Astrocyte (in vitro differentiated cells and primary cell): Measurements from ENCODE around the gene CRELD2. TPM values are rescaled to one million over a fixed set of nuclear protein-coding genes. Genes with fewer than 3 reads are reported as not detected.

ENCODE experiments used
- DNase-seq: peaks from one replicate; pipeline ENCODE4 v3.0.0-alpha.2; 2010; ENCODE audit warnings: low read depth
- FAIRE-seq: peaks from 2 replicates; lab custom pipeline; 2011; peaks lifted over from hg19 to GRCh38; lab: Jason Lieb, UNC
- H2AFZ ChIP-seq: 2 replicates; pipeline ENCODE4 v1.6.0; 2012; ENCODE audit warnings: low read depth, low read length, inconsistent platforms
- H3K27ac ChIP-seq: 2 replicates; pipeline ENCODE4 v1.5.1; 2011; ENCODE audit warnings: low read depth, low read length, inconsistent platforms
- H3K27me3 ChIP-seq: 2 replicates; pipeline ENCODE4 v1.6.0; 2011; ENCODE audit warnings: low read length, inconsistent platforms; ENCODE audit not compliant: insufficient read depth
- H3K36me3 ChIP-seq: 2 replicates; pipeline ENCODE4 v1.5.1; 2011; ENCODE audit warnings: low read length, inconsistent platforms; ENCODE audit not compliant: insufficient read depth
- H3K4me1 ChIP-seq: 2 replicates; pipeline ENCODE4 v1.5.1; 2011; ENCODE audit warnings: low read length, inconsistent platforms; ENCODE audit not compliant: insufficient read depth
- H3K4me2 ChIP-seq: 2 replicates; pipeline ENCODE4 v1.6.0; 2012; ENCODE audit warnings: low read length, inconsistent platforms
- H3K4me3 ChIP-seq: 2 replicates; pipeline ENCODE4 v1.5.1; 2011; ENCODE audit warnings: low read depth, mild to moderate bottlenecking, low read length, inconsistent platforms; ENCODE audit not compliant: insufficient read depth
- H3K79me2 ChIP-seq: 2 replicates; pipeline ENCODE4 v1.6.0; 2012; ENCODE audit warnings: mild to moderate bottlenecking, low read length, inconsistent platforms; ENCODE audit not compliant: insufficient read depth
- H3K9ac ChIP-seq: 2 replicates; pipeline ENCODE4 v1.6.0; 2012; ENCODE audit warnings: mild to moderate bottlenecking, low read length, inconsistent platforms
- H3K9me3 ChIP-seq: 2 replicates; pipeline ENCODE4 v1.5.1; 2012; ENCODE audit warnings: low read depth, mild to moderate bottlenecking, low read length, inconsistent platforms; ENCODE audit not compliant: insufficient read depth
- H4K20me1 ChIP-seq: 2 replicates; pipeline ENCODE4 v1.6.0; 2012; ENCODE audit warnings: low read length, inconsistent platforms; ENCODE audit not compliant: insufficient read depth
- H3K27ac Mint-ChIP-seq: one replicate; pipeline ENCODE4 v1.8.0; 2021; ENCODE audit warnings: mild to moderate bottlenecking, mixed read lengths; ENCODE audit not compliant: unreplicated experiment
- H3K27me3 Mint-ChIP-seq: one replicate; pipeline ENCODE4 v1.8.0; 2021; ENCODE audit warnings: low read depth, mixed read lengths; ENCODE audit not compliant: unreplicated experiment
- H3K36me3 Mint-ChIP-seq: one replicate; pipeline ENCODE4 v1.8.0; 2021; ENCODE audit warnings: low read depth, mixed read lengths; ENCODE audit not compliant: unreplicated experiment
- H3K4me1 Mint-ChIP-seq: one replicate; pipeline ENCODE4 v1.8.0; 2021; ENCODE audit warnings: low read depth, mixed read lengths; ENCODE audit not compliant: unreplicated experiment
- H3K4me3 Mint-ChIP-seq: one replicate; pipeline ENCODE4 v1.8.0; 2021; ENCODE audit warnings: mild to moderate bottlenecking, moderate library complexity, mixed read lengths; ENCODE audit not compliant: unreplicated experiment
- H3K9me3 Mint-ChIP-seq: one replicate; pipeline ENCODE4 v1.8.0; 2021; ENCODE audit warnings: mild to moderate bottlenecking, mixed read lengths; ENCODE audit not compliant: unreplicated experiment
- CTCF ChIP-seq: IDR thresholded peaks from 2 replicates; pipeline ENCODE4 v1.5.1; 2011; ENCODE audit warnings: low read depth, mild to moderate bottlenecking, inconsistent platforms, low read length, moderate library complexity; ENCODE audit not compliant: insufficient read depth
- EZH2 ChIP-seq: IDR thresholded peaks from 2 replicates; pipeline ENCODE4 v1.6.1; 2012; ENCODE audit warnings: mild to moderate bottlenecking, low read length, inconsistent platforms; ENCODE audit not compliant: insufficient read depth
- total RNA-seq: library from RNA; stranded (reverse); gene quantifications from 2 replicates; pipeline ENCODE4 v1.2.1, GENCODE V29; 2021

The CRELD2 gene
- total RNA-seq, 1 donor from 2014 or later = 49.6 TPM

GRCh38 chr22:49963647-49964026 is 45.2 kb downstream of the CRELD2 start:
- Mint-ChIP-seq H3K27me3 (no peaks in the 10 kb centered on the region), H3K4me3 (peak overlapping the region; percentile 50), H3K27ac (peak overlapping the region; percentile 66), H3K36me3 (peaks cover 4% of the 10 kb centered on the region), H3K4me1 (peaks cover 3% of the 10 kb centered on the region), H3K9me3 (no peaks in the 10 kb centered on the region)
- H3K27ac ChIP-seq = no peak overlapping the region
- FAIRE-seq (no peak), DNase-seq (no peak)
- no peaks in the 10 kb centered on the region for H3K27me3 ChIP-seq
- peak overlapping the region; percentile 85 for H3K4me2 ChIP-seq
- H3K4me3 ChIP-seq = no peak overlapping the region
- TF ChIP-seq EZH2 (no peak), CTCF (no peak)
- peaks cover 38% of the 10 kb centered on the region for H3K79me2 ChIP-seq
- H2AFZ ChIP-seq = no peak overlapping the region
- H3K9ac ChIP-seq = peak overlapping the region; percentile 87
- peaks cover 2% of the 10 kb centered on the region for H3K36me3 ChIP-seq
- H3K9me3 ChIP-seq = no peaks in the 10 kb centered on the region
- H4K20me1 ChIP-seq = peaks cover 55% of the 10 kb centered on the region
- H3K4me1 ChIP-seq = peaks cover 31% of the 10 kb centered on the region

GRCh38 chr22:49964136-49965090 is 46.0 kb downstream of the CRELD2 start:
- H3K4me2 ChIP-seq = peak overlapping the region; percentile 85
- no peak overlapping the region for H3K27ac ChIP-seq
- H3K4me1 ChIP-seq = peaks cover 30% of the 10 kb centered on the region
- no peaks in the 10 kb centered on the region for H3K27me3 ChIP-seq
- FAIRE-seq (no peak), DNase-seq (no peak)
- peaks cover 55% of the 10 kb centered on the region for H4K20me1 ChIP-seq
- H3K36me3 ChIP-seq = peaks cover 2% of the 10 kb centered on the region
- no peak for TF ChIP-seq EZH2
- no peak for TF ChIP-seq CTCF
- Mint-ChIP-seq H3K4me1 (peaks cover 3% of the 10 kb centered on the region), H3K27me3 (no peaks in the 10 kb centered on the region), H3K9me3 (no peaks in the 10 kb centered on the region), H3K27ac (no peak overlapping the region), H3K4me3 (peak overlapping the region; percentile 50), H3K36me3 (peaks cover 4% of the 10 kb centered on the region)
- H3K9me3 ChIP-seq = no peaks in the 10 kb centered on the region
- H3K79me2 ChIP-seq = peaks cover 38% of the 10 kb centered on the region
- no peak overlapping the region for H3K4me3 ChIP-seq
- no peak overlapping the region for H3K9ac ChIP-seq
- no peak overlapping the region for H2AFZ ChIP-seq
